ENCODE measurements around the gene CTSD. TPM values are rescaled to one million over a fixed set of nuclear protein-coding genes. Genes with fewer than 3 reads are reported as not detected.
A peak's percentile ranks its signal among the peaks of the same experiment; 100 is the strongest.

CTSD gene
- total and polyA plus RNA-seq, 8 donors: 124 to 2,455 (median 147) TPM

- no peaks in the 10 kb centered on the region for H3K4me1 ChIP-seq
- intact Hi-C loops (cut with DNase I): no loop called here
- no peak overlapping the region for H3K4me3 ChIP-seq
- TF ChIP-seq CTCF (IDR thresholded peaks at IDR 0.05): no peak
- DNase-seq: no peak
- no peak for ATAC-seq
- H3K36me3 ChIP-seq: no peaks in the 10 kb centered on the region
- H3K9me3 ChIP-seq: no peaks in the 10 kb centered on the region
- peaks cover 0 to 40% of the 10 kb centered on the region in 2 donors for H3K27me3 ChIP-seq
- H3K27ac ChIP-seq: no peak overlapping the region
Observed at GRCh38 chr11:1718326-1718725, 45.4 kb downstream of the CTSD start.

GRCh38 chr11:1717745-1718144 is 46.0 kb downstream of the CTSD start:
- no peak for ATAC-seq

GRCh38 chr11:1714908-1715885 is 48.5 kb downstream of the CTSD start:
- Histone ChIP-seq H3K27me3 (peaks cover 0 to 24% of the 10 kb centered on the region in 2 donors), H3K9me3 (no peaks in the 10 kb centered on the region), H3K27ac (no peak overlapping the region), H3K4me1 (no peaks in the 10 kb centered on the region), H3K4me3 (no peak overlapping the region), H3K36me3 (no peaks in the 10 kb centered on the region)
- DNase-seq (peak in 1 of 4 donors; percentile 41), ATAC-seq (no peak)
- no peak for TF ChIP-seq CTCF (IDR thresholded peaks at IDR 0.05)
- intact Hi-C loops (cut with DNase I): no loop called here

More at GRCh38 chr11:1717745-1718144, 46.0 kb downstream of the CTSD start:
- Histone ChIP-seq H3K27me3 (peaks cover 0 to 39% of the 10 kb centered on the region in 2 donors), H3K36me3 (no peaks in the 10 kb centered on the region), H3K4me1 (no peaks in the 10 kb centered on the region), H3K4me3 (no peak overlapping the region), H3K27ac (no peak overlapping the region), H3K9me3 (no peaks in the 10 kb centered on the region)
- peak in 1 of 4 donors; percentile 42 for DNase-seq
- intact Hi-C loops (cut with DNase I): no loop called here
- TF ChIP-seq CTCF (IDR thresholded peaks at IDR 0.05): no peak

- ATAC-seq (no peak), DNase-seq (no peak)
- no peak for TF ChIP-seq CTCF (IDR thresholded peaks at IDR 0.05)
- no peaks in the 10 kb centered on the region for H3K9me3 ChIP-seq
- intact Hi-C loops (cut with DNase I): no loop called here
- H3K36me3 ChIP-seq: no peaks in the 10 kb centered on the region
- H3K27me3 ChIP-seq: peaks cover 0 to 34% of the 10 kb centered on the region in 2 donors
- no peaks in the 10 kb centered on the region for H3K4me1 ChIP-seq
- H3K4me3 ChIP-seq: no peak overlapping the region
- no peak overlapping the region for H3K27ac ChIP-seq
Observed at GRCh38 chr11:1708716-1709115, 55.0 kb downstream of the CTSD start.

- Histone ChIP-seq H3K27ac (no peak overlapping the region), H3K27me3 (peaks cover 4 to 26% of the 10 kb centered on the region in 2 donors), H3K4me3 (no peak overlapping the region), H3K9me3 (no peaks in the 10 kb centered on the region), H3K36me3 (no peaks in the 10 kb centered on the region), H3K4me1 (no peaks in the 10 kb centered on the region)
- intact Hi-C loops (cut with DNase I): no loop called here
- no peak for TF ChIP-seq CTCF (IDR thresholded peaks at IDR 0.05)
- DNase-seq: no peak
- ATAC-seq: no peak
Observed at GRCh38 chr11:1707751-1708150, 56.0 kb downstream of the CTSD start.

Measured in left lung (tissue), 10 donors.